GM18951 (cell line): ENCODE results near the gene HACL1.
A peak's percentile ranks its signal among the peaks of the same experiment; 100 is the strongest.

ENCODE experiments used
- POLR2A ChIP-seq: IDR thresholded peaks from 4 replicates; pipeline ENCODE4 v1.6.1; 2011; ENCODE audit warnings: mild to moderate bottlenecking; ENCODE audit not compliant: insufficient read length, insufficient read depth; ENCODE audit errors: extremely low read depth
- in situ Hi-C: fragments of 300-500 bp; cut with MboI; formaldehyde crosslinking; loops from one replicate; pipeline ENCODE4 v1.12.0; 2022; ENCODE audit warnings: low sequenced_read_pairs, mixed read lengths, inconsistent platforms; ENCODE audit not compliant: unreplicated experiment

Gene HACL1

GRCh38 chr3:15601399-15602145, at the start of gene HACL1, which contains the start of gene BTD:
Gene HACL1 (minus strand): TSS chr3:15601569. CDS start chr3:15601463, 106 bp downstream.
Gene BTD (plus strand): TSS chr3:15601745. CDS start chr3:15635440, 33,695 bp downstream.
- in situ Hi-C loops = no loop called here
- peak; percentile 98 for TF ChIP-seq POLR2A

- in situ Hi-C loops = no loop called here
Measured at GRCh38 chr3:15649858-15650257, 48.5 kb upstream of the HACL1 start.

GRCh38 chr3:15649341-15649740, 48.0 kb upstream of the HACL1 start:
- no peak for TF ChIP-seq POLR2A
- in situ Hi-C loops = no loop called here

More at GRCh38 chr3:15649858-15650257, 48.5 kb upstream of the HACL1 start:
- TF ChIP-seq POLR2A = no peak

- in situ Hi-C loops = no loop called here
- TF ChIP-seq POLR2A = peak; percentile 30
Measured at GRCh38 chr3:15647611-15648167, 46.3 kb upstream of the HACL1 start.

- in situ Hi-C loops = no loop called here
- TF ChIP-seq POLR2A = no peak
Measured at GRCh38 chr3:15646851-15647511, 45.6 kb upstream of the HACL1 start.

- in situ Hi-C loops = no loop called here
- no peak for TF ChIP-seq POLR2A
Measured at GRCh38 chr3:15645740-15646501, 44.6 kb upstream of the HACL1 start.

- in situ Hi-C loops = no loop called here
- TF ChIP-seq POLR2A = no peak
Measured at GRCh38 chr3:15645246-15645645, 43.9 kb upstream of the HACL1 start.

GRCh38 chr3:15638891-15639262, 37.5 kb upstream of the HACL1 start:
- in situ Hi-C loops = loop anchor here (10.0 kb wide), 1 partner anchor 156 kb away; the partner anchor contains the start of gene ANKRD28
- TF ChIP-seq POLR2A = no peak

GRCh38 chr3:15638193-15638890, 37.0 kb upstream of the HACL1 start:
- in situ Hi-C loops = loop anchor here (10.0 kb wide), 1 partner anchor 156 kb away; the partner anchor contains the start of gene ANKRD28
- TF ChIP-seq POLR2A = no peak

- in situ Hi-C loops = loop anchor here (10.0 kb wide), 1 partner anchor 157 kb away; the partner anchor contains the start of gene ANKRD28
- no peak for TF ChIP-seq POLR2A
Measured at GRCh38 chr3:15637131-15637951, 36.0 kb upstream of the HACL1 start.

- TF ChIP-seq POLR2A = no peak
- in situ Hi-C loops = loop anchor here (10.0 kb wide), 1 partner anchor 159 kb away; the partner anchor contains the start of gene ANKRD28
Measured at GRCh38 chr3:15636028-15636709, 34.8 kb upstream of the HACL1 start.
